Lung microvascular endothelial cell (primary cell): ENCODE results near the gene MATN4. TPM values are rescaled to one million over a fixed set of nuclear protein-coding genes. Genes with fewer than 3 reads are reported as not detected.

Experiments
- DNase-seq, 2 donors: peaks; one replicate each; pipeline versions ENCODE4 v3.0.0 to v3.0.0-alpha.2; 2010; ENCODE audit warnings: low read depth in 2 of 2
- total RNA-seq: library from RNA; depleted of rRNA; stranded (reverse); fragments of >200 nt; gene quantifications from 2 replicates; pipeline ENCODE4 v1.2.1, GENCODE V29; 2014

The MATN4 gene
- total RNA-seq, 1 donor from 2014 or later: not detected

GRCh38 chr20:45317826-45318225 is 9.7 kb upstream of the MATN4 start:
- no peak for DNase-seq

GRCh38 chr20:45316150-45317080 is 8.3 kb upstream of the MATN4 start:
- DNase-seq: no peak

- no peak for DNase-seq
Measured at GRCh38 chr20:45315672-45316071, 7.6 kb upstream of the MATN4 start.

GRCh38 chr20:45313943-45314342 is 5.8 kb upstream of the MATN4 start:
- no peak for DNase-seq

GRCh38 chr20:45313065-45313695 is 5.1 kb upstream of the MATN4 start:
- no peak for DNase-seq

GRCh38 chr20:45312241-45312640 is 4.1 kb upstream of the MATN4 start:
- no peak for DNase-seq

GRCh38 chr20:45311589-45312211 is 3.6 kb upstream of the MATN4 start:
- DNase-seq: peak; percentile 54 to 65

- no peak for DNase-seq
Measured at GRCh38 chr20:45309075-45309474, 976 bp upstream of the MATN4 start.

GRCh38 chr20:45307076-45307640 is 941 bp downstream of the MATN4 start:
- no peak for DNase-seq

- DNase-seq: peak in 1 of 2 donors; percentile 33
Measured at GRCh38 chr20:45306431-45306982, 1.6 kb downstream of the MATN4 start, which contains the start of gene RBPJL. Gene RBPJL, plus strand, starts transcription at chr20:45306840. Its CDS starts 83 bp downstream, at chr20:45306923.

- no peak for DNase-seq
Measured at GRCh38 chr20:45305262-45305661, 2.8 kb downstream of the MATN4 start.

- no peak for DNase-seq
Measured at GRCh38 chr20:45304464-45304999, 3.6 kb downstream of the MATN4 start.

GRCh38 chr20:45303586-45304463 is 4.3 kb downstream of the MATN4 start:
- no peak for DNase-seq

- no peak for DNase-seq
Measured at GRCh38 chr20:45301824-45302271, 6.3 kb downstream of the MATN4 start.

GRCh38 chr20:45300961-45301360 is 7.1 kb downstream of the MATN4 start:
- DNase-seq: peak; percentile 33 to 39

- DNase-seq: no peak
Measured at GRCh38 chr20:45299786-45300185, 8.3 kb downstream of the MATN4 start.

- DNase-seq: no peak
Measured at GRCh38 chr20:45297786-45298497, 10.2 kb downstream of the MATN4 start.

GRCh38 chr20:45294659-45295058 is 13.4 kb downstream of the MATN4 start:
- DNase-seq: no peak

GRCh38 chr20:45294003-45294368 is 14.1 kb downstream of the MATN4 start:
- DNase-seq: no peak
